ENCODE data around the gene MATCAP1. TPM values are rescaled to one million over a fixed set of nuclear protein-coding genes. Genes with fewer than 3 reads are reported as not detected.

MATCAP1 gene
- total RNA-seq, 1 experiment from 2014 or later = 40.8 TPM

- TF ChIP-seq E2F1 (CRISPR knock-in tag; IDR thresholded peaks at IDR 0.05) = no peak
- no peak for TF ChIP-seq AFF4 (CRISPR knock-in tag; IDR thresholded peaks at IDR 0.05; ENCODE audit: borderline replicate concordance)
- no peak for TF ChIP-seq NR2C2 (CRISPR knock-in tag; IDR thresholded peaks at IDR 0.05)
- TF ChIP-seq ATF3 (CRISPR knock-in tag; conservative IDR thresholded peaks at IDR 0.05) = no peak
- no peak for TF ChIP-seq NR3C1 (CRISPR knock-in tag; conservative IDR thresholded peaks at IDR 0.05; ENCODE audit: low read depth)
- no peak for TF ChIP-seq ELF4 (CRISPR knock-in tag; IDR thresholded peaks at IDR 0.05; ENCODE audit: low read depth)
- TF ChIP-seq SOX15 (CRISPR knock-in tag; IDR thresholded peaks at IDR 0.05) = no peak
- TF ChIP-seq KAT7 (CRISPR knock-in tag; IDR thresholded peaks at IDR 0.05; ENCODE audit: borderline replicate concordance) = no peak
- TF ChIP-seq ZBTB43 (CRISPR knock-in tag; IDR thresholded peaks at IDR 0.05) = no peak
- no peak for TF ChIP-seq RELA (CRISPR knock-in tag; IDR thresholded peaks at IDR 0.05; ENCODE audit: borderline replicate concordance)
- no peak for TF ChIP-seq ATF6 (CRISPR knock-in tag; IDR thresholded peaks at IDR 0.05)
Measured at GRCh38 chr16:67226804-67227566, 43.2 kb upstream of the MATCAP1 start, which contains the start of gene TMEM208 (continued).

GRCh38 chr16:67226295-67226803, 42.6 kb upstream of the MATCAP1 start:
- Mint-ChIP-seq H3K4me3 (peak overlapping the region; percentile 97), H3K27me3 (ENCODE audit: low read depth) (peaks cover 28% of the 10 kb centered on the region), H3K27ac (no peak overlapping the region), H3K36me3 (peaks cover 26% of the 10 kb centered on the region), H3K9me3 (no peaks in the 10 kb centered on the region), H3K4me1 (peaks cover 15% of the 10 kb centered on the region)
- DNase-seq (ENCODE audit: low spot score) (no peak), ATAC-seq (no peak; the same call in 1 of the 2 replicates)
- ChIA-PET POLR2A (interaction anchor here (0.6 to 2.1 kb wide), 10 partner anchors 10 to 52 kb away, joined by 3 to 25 read pairs (median 4); partner anchors contain the start of genes ELMO3, EXOC3L1 and FHOD1), CTCF (interaction anchor here (0.8 to 2.8 kb wide), 20 partner anchors 8 to 265 kb away, joined by 3 to 41 read pairs (median 5); partner anchors contain the start of genes B3GNT9, CES3, E2F4 and ELMO3)
- TF ChIP-seq MXD4 (CRISPR knock-in tag; IDR thresholded peaks at IDR 0.05; ENCODE audit: borderline replicate concordance) = no peak

- TF ChIP-seq SMAD3 (CRISPR knock-in tag; IDR thresholded peaks at IDR 0.05; ENCODE audit: borderline replicate concordance) (no peak), ZNF263 (CRISPR knock-in tag; IDR thresholded peaks at IDR 0.05; ENCODE audit: low read depth) (no peak)
- Mint-ChIP-seq H3K27ac (no peak overlapping the region), H3K27me3 (ENCODE audit: low read depth) (peaks cover 47% of the 10 kb centered on the region), H3K4me3 (no peak overlapping the region), H3K4me1 (peaks cover 15% of the 10 kb centered on the region), H3K9me3 (no peaks in the 10 kb centered on the region), H3K36me3 (peaks cover 10% of the 10 kb centered on the region)
- ChIA-PET CTCF (interaction anchor here (0.9 to 1.7 kb wide), 3 partner anchors 23 to 55 kb away, joined by 3 to 7 read pairs (median 3); partner anchors contain the start of gene FHOD1), POLR2A (no interaction called here)
- DNase-seq (ENCODE audit: low spot score) (no peak), ATAC-seq (no peak)
Measured at GRCh38 chr16:67223992-67224391, 40.2 kb upstream of the MATCAP1 start.

All from WTC11 (cell line).